A673 (cell line): Measurements from ENCODE around the gene NEDD4L. TPM values are rescaled to one million over a fixed set of nuclear protein-coding genes. Genes with fewer than 3 reads are reported as not detected.

Experiments
- BruUV-seq: library from RNA; stranded (reverse); fragments of 400-500 nt; replicated peaks from 2 replicates; lab custom pipeline; 2021; lab: Mats Ljungman, UMichigan
- CTCF ChIA-PET: fragments of 300-600 bp; sonication (Branson Sonifier 250); formaldehyde crosslinking; loops from one replicate; lab custom pipeline; 2022; ENCODE audit warnings: antibody characterized with exemption; lab: Charles Lee
- POLR2A ChIA-PET: fragments of 300-600 bp; sonication (Branson Sonifier 250); formaldehyde crosslinking; loops from one replicate; lab custom pipeline; 2022; ENCODE audit warnings: antibody characterized with exemption; ENCODE audit not compliant: low non-redundant PET; lab: Charles Lee
- DNase-seq: peaks from one replicate; pipeline ENCODE4 v3.0.0-alpha.2; 2015; ENCODE audit warnings: low spot score
- H3K27ac ChIP-seq: fragments of 200-600 bp; sonication (generic); 2 replicates; pipeline ENCODE4 v1.5.1; 2016; ENCODE audit warnings: mixed run types, low read depth, mild to moderate bottlenecking, mixed read lengths, antibody characterized with exemption, low read length; ENCODE audit not compliant: poor library complexity, severe bottlenecking
- H3K27me3 ChIP-seq: fragments of 200-600 bp; sonication (generic); replicated peaks from 2 replicates; pipeline ENCODE4 v1.6.1; 2017; ENCODE audit warnings: mixed run types, low read depth, mild to moderate bottlenecking, mixed read lengths, antibody characterized with exemption, low read length; ENCODE audit not compliant: insufficient read depth, poor library complexity
- H3K36me3 ChIP-seq: fragments of 200-600 bp; sonication (generic); 2 replicates; pipeline ENCODE4 v1.6.1; 2016; ENCODE audit warnings: mixed run types, mild to moderate bottlenecking, mixed read lengths, antibody characterized with exemption, low read length; ENCODE audit not compliant: insufficient read depth, poor library complexity, severe bottlenecking
- H3K4me1 ChIP-seq: fragments of 200-600 bp; sonication (generic); 2 replicates; pipeline ENCODE4 v1.6.1; 2017; ENCODE audit warnings: mixed run types, mild to moderate bottlenecking, mixed read lengths, antibody characterized with exemption, low read length; ENCODE audit not compliant: insufficient read depth, poor library complexity, severe bottlenecking
- H3K4me3 ChIP-seq: fragments of 200-600 bp; sonication (generic); 2 replicates; pipeline ENCODE4 v1.5.1; 2016; ENCODE audit warnings: low read depth, mixed run types, mild to moderate bottlenecking, mixed read lengths, low read length; ENCODE audit not compliant: poor library complexity, severe bottlenecking
- H3K9me3 ChIP-seq: fragments of 200-600 bp; sonication (generic); 2 replicates; pipeline ENCODE4 v1.6.1; 2016; ENCODE audit warnings: mixed run types, low read depth, mild to moderate bottlenecking, mixed read lengths, antibody characterized with exemption, low read length; ENCODE audit not compliant: poor library complexity, severe bottlenecking
- EZH2 ChIP-seq: fragments of 200-600 bp; sonication (generic); IDR thresholded peaks from 2 replicates; pipeline ENCODE4 v1.6.1; 2017; ENCODE audit warnings: borderline replicate concordance, low read depth, mild to moderate bottlenecking, mixed read lengths, antibody characterized with exemption, low read length; ENCODE audit not compliant: poor library complexity, severe bottlenecking
- intact Hi-C: fragments of 100-400 bp; cut with micrococcal nuclease; formaldehyde crosslinking; loops from one replicate; pipeline ENCODE4 v1.10.0; 2022; ENCODE audit not compliant: unreplicated experiment
- total RNA-seq: library from RNA; stranded (reverse); gene quantifications from 2 replicates; pipeline ENCODE4 v1.2.3, GENCODE V29; 2021
- TF ChIP-seq, protein P1 (sequence below): fragments of 300-800, 200-600 bp; sonication (generic); conservative IDR thresholded peaks from 2 replicates; pipeline ENCODE4 v1.5.1; 2017; ENCODE audit warnings: low read depth, mild to moderate bottlenecking, antibody characterized with exemption, low read length, moderate library complexity, mixed read lengths

The NEDD4L gene
- total RNA-seq, 1 experiment from 2014 or later = 15.3 TPM

DNA sequence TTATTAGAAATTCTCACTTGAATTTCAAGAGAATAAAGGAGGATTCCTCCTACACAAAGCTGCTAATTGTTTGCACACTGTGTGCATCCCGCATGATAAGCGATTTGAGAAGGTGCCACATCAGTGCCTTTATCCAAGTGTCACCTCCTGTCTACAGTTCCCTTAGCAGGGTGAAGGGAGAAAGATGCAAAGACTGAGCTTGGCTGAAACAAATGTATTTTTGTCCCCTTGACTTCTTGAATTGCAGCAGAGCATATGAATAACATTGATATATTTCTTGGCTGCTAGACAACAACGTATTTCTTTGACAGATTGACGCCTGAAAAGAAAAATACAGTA, 255.1 kb downstream of the NEDD4L start:
- CTCF ChIA-PET = interaction anchor here (0.6 kb wide), 1 partner anchor 864 kb away, joined by 3 read pairs; the partner anchor contains the start of gene ONECUT2
- Histone ChIP-seq H3K4me1 (no peaks in the 10 kb centered on the region), H3K27ac (no peak overlapping the region), H3K27me3 (no peaks in the 10 kb centered on the region), H3K4me3 (no peak overlapping the region), H3K9me3 (no peaks in the 10 kb centered on the region), H3K36me3 (no peaks in the 10 kb centered on the region)
- DNase-seq = no peak
- TF ChIP-seq, protein P1, sequence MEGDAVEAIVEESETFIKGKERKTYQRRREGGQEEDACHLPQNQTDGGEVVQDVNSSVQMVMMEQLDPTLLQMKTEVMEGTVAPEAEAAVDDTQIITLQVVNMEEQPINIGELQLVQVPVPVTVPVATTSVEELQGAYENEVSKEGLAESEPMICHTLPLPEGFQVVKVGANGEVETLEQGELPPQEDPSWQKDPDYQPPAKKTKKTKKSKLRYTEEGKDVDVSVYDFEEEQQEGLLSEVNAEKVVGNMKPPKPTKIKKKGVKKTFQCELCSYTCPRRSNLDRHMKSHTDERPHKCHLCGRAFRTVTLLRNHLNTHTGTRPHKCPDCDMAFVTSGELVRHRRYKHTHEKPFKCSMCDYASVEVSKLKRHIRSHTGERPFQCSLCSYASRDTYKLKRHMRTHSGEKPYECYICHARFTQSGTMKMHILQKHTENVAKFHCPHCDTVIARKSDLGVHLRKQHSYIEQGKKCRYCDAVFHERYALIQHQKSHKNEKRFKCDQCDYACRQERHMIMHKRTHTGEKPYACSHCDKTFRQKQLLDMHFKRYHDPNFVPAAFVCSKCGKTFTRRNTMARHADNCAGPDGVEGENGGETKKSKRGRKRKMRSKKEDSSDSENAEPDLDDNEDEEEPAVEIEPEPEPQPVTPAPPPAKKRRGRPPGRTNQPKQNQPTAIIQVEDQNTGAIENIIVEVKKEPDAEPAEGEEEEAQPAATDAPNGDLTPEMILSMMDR = no peak
- no peak for TF ChIP-seq EZH2
- BruUV-seq = no TSS peak
- intact Hi-C loops = no loop called here
- POLR2A ChIA-PET = no interaction called here

DNA sequence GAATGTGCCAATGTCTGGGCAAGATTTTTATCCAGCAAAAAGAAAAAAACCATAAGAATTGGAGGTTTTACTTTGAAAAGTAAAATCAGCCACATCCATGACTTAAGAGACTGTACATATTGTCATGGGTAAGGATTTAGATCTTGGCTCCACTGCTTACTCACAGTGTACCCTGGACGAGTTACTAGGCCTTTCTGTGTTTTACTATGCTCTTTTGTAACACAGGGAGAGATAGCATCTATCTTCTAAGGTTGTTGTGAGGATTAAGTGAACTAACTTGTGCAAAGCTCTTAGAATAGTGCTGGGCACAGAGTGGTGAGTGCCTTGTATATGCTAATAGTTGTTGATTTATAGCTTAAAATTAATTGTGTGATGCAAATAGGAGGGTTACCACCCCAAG, 255.9 kb downstream of the NEDD4L start:
- ChIA-PET POLR2A (no interaction called here), CTCF (no interaction called here)
- no peak for TF ChIP-seq EZH2
- TF ChIP-seq, protein P1 = no peak
- H3K4me1 ChIP-seq = no peaks in the 10 kb centered on the region
- BruUV-seq = no TSS peak
- no peaks in the 10 kb centered on the region for H3K27me3 ChIP-seq
- DNase-seq = no peak
- no peaks in the 10 kb centered on the region for H3K36me3 ChIP-seq
- H3K9me3 ChIP-seq = no peaks in the 10 kb centered on the region
- intact Hi-C loops = no loop called here
- no peak overlapping the region for H3K4me3 ChIP-seq
- H3K27ac ChIP-seq = no peak overlapping the region

- ChIA-PET POLR2A (interaction anchor here (0.6 kb wide), 1 partner anchor 16 kb away, joined by 3 read pairs; no protein-coding TSS in a partner anchor), CTCF (no interaction called here)
- intact Hi-C loops = no loop called here
- no peak for TF ChIP-seq EZH2
- TF ChIP-seq, protein P1 = no peak
- Histone ChIP-seq H3K36me3 (no peaks in the 10 kb centered on the region), H3K4me1 (no peaks in the 10 kb centered on the region), H3K27ac (no peak overlapping the region), H3K4me3 (no peak overlapping the region), H3K27me3 (no peaks in the 10 kb centered on the region), H3K9me3 (peaks cover 4% of the 10 kb centered on the region)
- no peak for DNase-seq
- BruUV-seq = no TSS peak
These were observed 256.8 kb downstream of the NEDD4L start for GRCh38 chr18:58300867-58301266.
